Measurements from ENCODE around the gene CACNA2D1. TPM values are rescaled to one million over a fixed set of nuclear protein-coding genes. Genes with fewer than 3 reads are reported as not detected.
"Not testable (repeated sequence)": the region's sequence is repeated elsewhere in the genome, so short reads cannot be mapped to it uniquely, and the experiment has no call there.

Gene CACNA2D1
- total RNA-seq, 1 experiment from 2014 or later, result 5.8 TPM

DNA sequence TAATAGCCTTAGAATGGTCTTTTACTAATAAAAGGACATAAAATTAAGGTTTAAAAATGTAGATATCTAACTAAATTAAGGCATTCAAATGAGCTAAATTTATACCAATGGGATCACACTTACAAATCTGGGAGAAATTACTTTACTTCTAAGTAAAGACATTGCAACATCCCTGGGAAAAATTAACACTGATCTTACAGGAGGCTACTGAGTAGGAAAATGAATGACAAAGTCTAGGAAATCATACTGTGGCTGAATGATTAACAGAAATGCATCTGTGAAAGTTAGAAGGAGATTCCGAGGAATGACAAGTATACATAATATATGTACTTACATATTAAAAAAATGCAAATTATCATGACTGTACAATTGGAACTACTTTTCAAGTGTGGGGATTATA lies 38.3 kb downstream of the CACNA2D1 start:
- in situ Hi-C loops (cut with HindIII; ENCODE audit: low pct_unique_long_range_greater_than_20kb, low sequenced_read_pairs), result no loop called here
- DNase-seq (ENCODE audit: low read depth), result no peak

DNA sequence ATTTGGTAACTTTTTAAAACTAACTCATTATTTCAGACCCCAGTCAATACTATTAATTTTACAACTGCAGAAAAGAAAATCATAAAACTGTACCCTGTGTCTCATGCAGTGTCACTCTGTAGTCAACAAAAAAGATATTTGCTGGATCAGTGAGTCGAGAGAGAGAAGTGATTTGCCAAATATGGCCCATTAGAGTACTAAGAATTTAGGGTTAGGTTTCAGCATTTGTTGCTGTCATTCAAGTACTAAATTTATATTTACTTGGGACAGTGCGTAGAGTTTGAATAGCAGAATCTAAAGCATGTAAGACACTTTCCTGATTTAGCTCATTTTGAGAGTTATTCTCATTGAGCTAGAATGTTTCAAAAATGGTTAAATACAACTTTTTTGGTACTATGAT lies 38.9 kb downstream of the CACNA2D1 start:
- no peak for DNase-seq (ENCODE audit: low read depth)
- in situ Hi-C loops (cut with HindIII; ENCODE audit: low pct_unique_long_range_greater_than_20kb, low sequenced_read_pairs), result no loop called here

DNA sequence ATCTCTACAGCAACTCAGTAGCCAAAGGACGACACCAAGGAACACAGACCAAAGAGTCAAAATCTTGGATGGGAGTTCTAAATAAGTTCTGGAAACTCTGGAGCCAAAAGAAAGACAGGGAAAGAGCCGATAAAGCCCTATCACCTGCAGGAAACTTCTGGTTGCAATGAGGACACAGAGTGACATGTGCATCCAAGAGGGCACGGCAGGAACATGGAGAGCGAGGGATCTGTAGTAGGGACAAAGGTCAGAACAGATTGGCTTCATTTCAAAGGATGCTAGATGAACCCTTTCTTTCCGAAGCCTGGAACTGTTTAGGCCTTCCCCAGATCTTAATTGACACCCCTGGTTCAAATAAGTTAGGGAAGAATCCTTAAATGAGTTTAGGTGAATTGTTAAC lies 39.5 kb downstream of the CACNA2D1 start:
- no peak for DNase-seq (ENCODE audit: low read depth)
- in situ Hi-C loops (cut with HindIII; ENCODE audit: low pct_unique_long_range_greater_than_20kb, low sequenced_read_pairs), result no loop called here

DNA sequence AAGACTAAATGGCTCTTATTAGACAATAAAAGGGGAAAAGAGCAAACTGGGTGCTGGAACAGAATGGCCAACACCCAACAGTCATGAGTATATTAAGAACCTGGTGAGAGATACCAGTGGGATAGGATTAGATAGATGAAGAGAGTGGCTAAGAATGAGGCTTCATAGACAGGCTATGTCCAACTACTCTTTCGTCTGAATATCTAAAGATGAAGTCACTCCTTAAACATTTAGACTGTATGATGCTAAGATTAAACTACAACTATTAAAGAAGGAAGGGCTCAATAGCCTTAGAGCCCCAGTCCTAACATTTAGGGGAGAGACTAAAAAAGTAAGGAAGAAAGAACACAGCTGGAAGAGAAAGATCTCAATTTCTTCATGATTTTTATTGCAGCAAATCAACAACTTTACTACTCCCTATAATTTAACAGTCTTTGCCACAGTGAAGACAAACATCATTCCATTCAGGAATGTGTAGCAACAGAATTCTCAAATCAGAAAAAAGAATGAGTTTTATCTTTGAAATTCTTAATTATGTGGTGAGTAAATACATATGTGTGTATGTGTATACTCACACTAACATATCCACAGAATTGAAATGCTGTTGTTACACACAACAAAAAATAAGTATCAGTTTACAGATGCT lies 45.6 kb downstream of the CACNA2D1 start:
- no peak for DNase-seq (ENCODE audit: low read depth)
- in situ Hi-C loops (cut with HindIII; ENCODE audit: low pct_unique_long_range_greater_than_20kb, low sequenced_read_pairs), result no loop called here

DNA sequence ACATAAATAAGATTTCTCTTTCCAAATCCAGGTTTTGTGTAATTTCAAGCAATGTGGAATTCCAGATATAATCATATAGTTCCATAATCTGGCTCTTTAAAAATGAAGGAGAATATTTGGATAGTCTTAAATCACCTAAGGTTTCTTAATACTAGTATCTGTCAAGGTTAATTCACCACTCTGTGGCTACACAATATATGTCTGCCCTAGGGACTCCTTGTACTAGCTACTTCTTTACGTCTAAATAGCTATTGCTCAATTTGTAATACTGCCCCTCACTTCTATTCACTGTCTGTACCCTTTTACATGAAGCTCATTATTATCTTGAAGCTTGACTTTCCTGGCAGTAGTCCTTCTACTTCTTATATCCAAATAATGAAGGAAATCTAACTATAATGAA lies 47.2 kb downstream of the CACNA2D1 start:
- in situ Hi-C loops (cut with HindIII; ENCODE audit: low pct_unique_long_range_greater_than_20kb, low sequenced_read_pairs), result no loop called here
- no peak for DNase-seq (ENCODE audit: low read depth)

DNA sequence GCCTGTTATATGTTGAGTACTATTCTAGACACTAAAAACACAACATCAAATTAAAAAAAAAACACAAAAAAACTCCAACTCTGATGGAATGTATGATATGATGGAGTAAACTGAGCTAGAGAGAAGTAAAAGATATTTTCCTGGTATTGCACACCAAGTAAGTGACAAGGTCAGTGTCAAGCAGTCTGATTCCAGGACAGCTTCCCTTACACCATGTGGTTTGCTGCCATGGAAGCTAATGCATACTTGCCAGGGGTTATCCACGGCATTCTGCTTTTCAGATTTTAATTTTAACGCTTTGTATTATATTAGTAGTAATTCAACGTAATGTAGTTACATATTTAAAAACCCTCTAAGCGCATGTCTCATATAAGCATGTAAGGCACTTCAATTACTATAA lies 48.4 kb downstream of the CACNA2D1 start:
- in situ Hi-C loops (cut with HindIII; ENCODE audit: low pct_unique_long_range_greater_than_20kb, low sequenced_read_pairs), result no loop called here
- no peak for DNase-seq (ENCODE audit: low read depth)

DNA sequence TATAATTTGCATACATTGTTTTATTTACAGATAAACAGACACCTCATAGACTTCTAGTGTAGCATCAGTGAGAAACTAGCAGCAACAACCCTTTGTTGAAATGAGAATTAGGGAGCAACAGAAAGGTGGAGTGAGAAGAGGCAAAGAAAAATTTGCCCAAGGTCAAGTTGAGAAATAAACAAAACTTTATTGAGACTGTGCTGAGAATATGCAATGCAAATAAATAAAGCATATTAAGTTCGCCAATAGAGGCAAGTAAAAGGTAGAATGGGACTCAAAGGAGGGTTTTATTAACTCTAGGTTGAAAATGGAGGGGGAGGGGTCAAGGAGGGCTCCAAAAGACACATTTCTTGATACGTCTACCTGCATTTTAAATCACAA lies 49.7 kb downstream of the CACNA2D1 start:
- DNase-seq (ENCODE audit: low read depth), result no peak

DNA sequence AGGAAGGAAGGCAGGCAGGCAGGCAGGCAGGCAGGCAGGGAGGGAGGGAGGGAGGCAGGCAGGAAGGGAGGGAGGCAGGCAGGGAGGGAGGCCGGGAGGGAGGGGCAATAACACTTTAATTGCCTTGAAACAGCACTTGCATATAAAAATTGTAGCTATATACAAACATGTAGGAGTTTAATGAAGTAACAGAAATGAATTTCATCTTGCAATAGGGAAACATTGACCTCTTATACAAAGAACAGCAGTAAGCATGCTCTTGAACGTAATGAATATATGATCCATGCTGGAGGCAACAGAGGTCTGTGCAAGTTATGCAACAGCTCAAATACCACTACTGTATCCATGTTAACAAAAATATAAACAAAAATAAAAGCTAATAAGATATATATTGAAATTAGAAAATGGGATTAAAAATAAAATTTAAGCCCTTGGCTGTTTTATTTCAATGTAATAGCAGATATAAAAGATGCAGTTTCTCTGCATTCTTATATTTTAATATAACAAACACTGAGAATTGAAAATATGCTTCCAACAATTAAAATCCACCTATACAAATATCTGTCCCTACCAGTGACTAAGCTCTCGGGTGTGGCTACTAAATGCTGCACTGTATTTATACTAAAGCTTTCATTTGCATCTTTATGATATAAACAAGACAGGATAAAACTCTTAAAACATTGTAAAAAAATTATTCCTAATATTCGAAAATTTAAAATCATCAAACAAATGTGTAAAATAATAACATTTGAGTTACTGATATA lies 50.3 kb downstream of the CACNA2D1 start:
- DNase-seq (ENCODE audit: low read depth), result no peak
- in situ Hi-C loops (cut with HindIII; ENCODE audit: low pct_unique_long_range_greater_than_20kb, low sequenced_read_pairs), result no loop called here

More for the DNA sequence above, 49.7 kb downstream of the CACNA2D1 start:
- in situ Hi-C loops (cut with HindIII; ENCODE audit: low pct_unique_long_range_greater_than_20kb, low sequenced_read_pairs), result no loop called here

DNA sequence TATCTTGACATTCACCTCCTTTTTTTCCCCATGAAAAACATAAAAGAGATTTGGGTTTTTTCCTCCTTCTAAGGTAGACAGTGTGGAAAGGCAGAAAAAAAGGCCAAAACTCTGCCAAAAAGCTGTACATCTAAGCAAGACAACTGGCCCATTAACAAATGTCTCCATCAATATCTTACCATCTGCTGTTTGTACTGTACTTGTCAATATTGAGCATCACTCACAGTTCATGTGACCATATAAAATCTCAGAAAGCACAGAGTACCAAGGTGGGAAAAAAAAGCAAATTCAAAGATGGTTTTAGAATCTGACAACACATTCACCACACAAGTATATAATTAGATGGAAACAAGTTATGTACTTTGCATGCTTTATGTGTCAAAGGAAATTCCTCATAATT lies 52.6 kb downstream of the CACNA2D1 start:
- no peak for DNase-seq (ENCODE audit: low read depth)
- in situ Hi-C loops (cut with HindIII; ENCODE audit: low pct_unique_long_range_greater_than_20kb, low sequenced_read_pairs), result no loop called here

DNA sequence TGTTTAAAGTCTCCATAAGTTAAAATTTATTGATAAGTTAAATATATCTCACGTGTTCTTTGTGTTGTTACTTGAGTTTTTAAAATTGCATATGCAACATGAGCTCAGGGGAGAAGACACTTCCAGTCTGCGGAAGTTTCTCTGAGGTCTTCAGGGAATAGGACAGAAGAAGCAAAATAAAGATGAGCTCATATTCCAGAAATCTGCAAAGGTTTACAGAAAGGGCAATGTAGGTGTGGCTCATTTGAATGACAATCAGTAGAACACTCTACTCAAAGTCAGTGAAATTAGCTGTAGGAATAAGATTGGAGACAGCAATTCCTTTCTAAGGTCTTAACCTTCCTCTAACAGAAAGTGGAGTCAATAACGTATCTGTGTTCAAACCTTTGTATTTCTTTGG lies 53.7 kb downstream of the CACNA2D1 start:
- in situ Hi-C loops (cut with HindIII; ENCODE audit: low pct_unique_long_range_greater_than_20kb, low sequenced_read_pairs), result no loop called here
- DNase-seq (ENCODE audit: low read depth), result no peak

DNA sequence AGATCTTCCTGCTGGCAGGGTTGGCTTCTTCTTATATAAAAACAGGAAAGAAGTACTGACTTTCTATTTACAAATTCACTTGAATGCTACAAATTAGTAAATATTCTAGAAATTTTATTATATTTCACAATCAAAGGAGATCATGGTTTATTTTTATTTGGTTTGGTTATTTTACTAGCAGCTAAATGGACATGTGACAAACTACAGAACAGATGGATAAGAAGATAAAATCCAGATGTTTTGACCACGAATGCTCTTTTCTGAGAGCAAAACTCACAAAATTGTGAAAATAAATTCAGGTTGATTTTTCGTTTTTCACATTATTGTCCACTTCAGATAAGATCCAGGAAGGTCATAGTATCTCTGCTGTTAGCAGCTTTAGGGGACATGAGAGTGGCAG lies 55.4 kb downstream of the CACNA2D1 start:
- in situ Hi-C loops (cut with HindIII; ENCODE audit: low pct_unique_long_range_greater_than_20kb, low sequenced_read_pairs), result no loop called here
- DNase-seq (ENCODE audit: low read depth), result no peak

DNA sequence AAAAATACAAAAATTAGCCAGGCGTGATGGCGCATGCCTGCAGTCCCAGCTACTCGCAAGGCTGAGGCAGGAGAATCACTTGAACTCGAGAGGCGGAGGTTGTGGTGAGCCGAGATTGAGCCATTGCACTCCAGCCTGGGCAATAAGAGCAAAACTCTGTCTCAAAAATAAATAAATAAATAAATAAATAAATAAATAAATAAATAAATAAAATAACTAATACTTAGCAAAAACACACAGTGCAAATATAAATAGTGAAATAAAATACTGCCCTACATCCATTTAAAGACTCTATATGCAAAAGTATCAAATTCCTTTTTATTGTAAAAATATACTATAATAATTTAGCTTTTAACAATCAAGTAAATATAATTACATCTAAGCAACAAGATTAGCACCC lies 57.0 kb downstream of the CACNA2D1 start:
- in situ Hi-C loops (cut with HindIII; ENCODE audit: low pct_unique_long_range_greater_than_20kb, low sequenced_read_pairs); DNase-seq (ENCODE audit: low read depth): not testable (repeated sequence)

DNA sequence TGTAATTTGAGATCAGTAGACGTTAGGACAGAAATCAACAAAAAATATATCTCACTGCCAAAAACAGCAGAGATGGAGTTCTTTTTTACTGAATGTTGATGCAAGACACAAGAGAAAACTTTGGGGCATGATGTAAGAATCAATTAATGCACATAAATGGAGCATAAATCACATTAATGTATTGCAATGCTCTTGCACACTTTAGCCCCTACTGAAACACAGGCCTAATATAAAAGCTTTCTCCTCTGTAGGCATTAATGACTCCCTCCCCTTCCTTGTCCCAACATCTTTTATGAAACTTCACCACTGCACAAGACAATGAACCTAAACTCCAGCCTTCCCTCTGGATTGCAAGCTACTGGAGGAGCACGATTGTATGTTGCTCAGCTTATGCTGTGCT lies 58.8 kb downstream of the CACNA2D1 start:
- no peak for DNase-seq (ENCODE audit: low read depth)
- in situ Hi-C loops (cut with HindIII; ENCODE audit: low pct_unique_long_range_greater_than_20kb, low sequenced_read_pairs), result no loop called here

DNA sequence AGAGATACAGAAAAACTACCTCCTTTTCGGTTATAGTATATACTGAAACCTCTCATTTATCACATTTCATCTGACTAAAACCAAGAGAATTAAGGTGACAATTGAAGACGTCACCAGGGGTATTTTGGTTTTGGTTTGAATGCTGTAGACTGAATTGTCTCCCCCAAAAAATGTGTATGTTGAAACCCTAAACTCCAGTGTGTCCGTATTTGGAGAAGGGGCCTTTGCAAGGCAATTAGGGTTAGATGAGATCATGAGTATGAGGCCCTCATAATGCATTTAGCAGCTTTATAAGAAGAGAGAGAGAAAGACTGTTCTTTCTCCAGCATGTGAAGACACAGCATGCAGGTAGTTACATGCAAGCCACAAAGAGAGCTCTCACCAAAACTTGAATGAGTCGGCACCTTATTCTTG lies 59.5 kb downstream of the CACNA2D1 start:
- in situ Hi-C loops (cut with HindIII; ENCODE audit: low pct_unique_long_range_greater_than_20kb, low sequenced_read_pairs), result no loop called here
- no peak for DNase-seq (ENCODE audit: low read depth)

DNA sequence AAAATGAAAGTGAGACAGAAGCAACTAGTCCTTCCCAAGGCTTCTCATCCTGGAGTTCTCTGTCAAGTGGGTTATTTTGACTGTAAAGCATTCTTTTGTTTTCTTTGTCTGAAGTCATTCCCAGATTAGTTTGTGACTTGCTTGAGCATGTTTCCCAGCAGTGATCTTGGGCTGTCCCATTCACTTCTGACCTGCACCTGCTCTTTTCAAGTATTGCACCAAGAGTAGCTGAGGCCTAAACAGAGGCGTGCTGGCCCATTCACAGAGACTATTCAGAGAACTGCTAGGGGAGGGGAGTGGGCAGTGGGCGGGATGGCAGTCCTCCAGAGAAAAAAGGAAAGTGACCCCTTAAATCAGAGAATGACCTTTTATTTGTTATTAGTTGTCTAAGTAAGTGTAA lies 61.3 kb downstream of the CACNA2D1 start:
- in situ Hi-C loops (cut with HindIII; ENCODE audit: low pct_unique_long_range_greater_than_20kb, low sequenced_read_pairs), result no loop called here
- no peak for DNase-seq (ENCODE audit: low read depth)

DNA sequence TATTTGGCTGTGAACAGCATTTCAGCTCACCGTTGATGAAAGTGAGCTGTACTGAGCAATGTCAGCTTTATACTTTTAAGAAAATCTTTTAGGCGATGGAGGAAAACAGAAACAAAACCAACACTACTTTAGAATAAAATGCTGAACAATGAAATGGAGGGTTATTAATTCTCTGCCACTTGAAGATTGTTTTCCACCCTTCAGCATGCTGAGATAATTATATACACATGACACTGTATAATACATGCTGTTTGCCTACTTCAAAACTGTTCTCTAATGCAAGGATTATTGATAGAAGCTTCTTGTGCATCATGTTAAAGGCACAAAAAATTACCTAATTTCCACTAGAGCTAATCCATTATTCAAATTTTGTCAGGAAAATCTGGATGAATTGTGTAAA lies 66.8 kb downstream of the CACNA2D1 start:
- no peak for DNase-seq (ENCODE audit: low read depth)
- in situ Hi-C loops (cut with HindIII; ENCODE audit: low pct_unique_long_range_greater_than_20kb, low sequenced_read_pairs), result no loop called here

DNA sequence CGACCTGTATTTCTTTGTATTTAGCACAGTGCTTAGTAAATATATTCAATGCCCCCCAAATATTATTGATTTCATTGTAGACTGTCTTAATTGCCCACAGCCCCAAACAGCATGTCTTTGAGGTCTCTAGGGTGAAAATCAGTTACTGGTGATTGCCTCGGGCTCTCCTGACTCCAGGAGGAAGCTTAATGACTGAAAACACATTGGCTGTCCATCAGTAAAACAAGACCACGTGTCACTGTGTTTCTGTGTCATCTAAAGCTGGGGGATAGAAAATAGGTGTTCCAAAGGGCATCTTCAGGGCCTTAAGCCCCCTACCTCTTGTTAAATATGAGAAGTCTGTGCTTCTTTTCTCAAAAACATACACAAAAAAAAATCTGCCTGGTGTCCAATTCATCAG lies 67.9 kb downstream of the CACNA2D1 start:
- DNase-seq (ENCODE audit: low read depth), result no peak
- in situ Hi-C loops (cut with HindIII; ENCODE audit: low pct_unique_long_range_greater_than_20kb, low sequenced_read_pairs), result no loop called here

DNA sequence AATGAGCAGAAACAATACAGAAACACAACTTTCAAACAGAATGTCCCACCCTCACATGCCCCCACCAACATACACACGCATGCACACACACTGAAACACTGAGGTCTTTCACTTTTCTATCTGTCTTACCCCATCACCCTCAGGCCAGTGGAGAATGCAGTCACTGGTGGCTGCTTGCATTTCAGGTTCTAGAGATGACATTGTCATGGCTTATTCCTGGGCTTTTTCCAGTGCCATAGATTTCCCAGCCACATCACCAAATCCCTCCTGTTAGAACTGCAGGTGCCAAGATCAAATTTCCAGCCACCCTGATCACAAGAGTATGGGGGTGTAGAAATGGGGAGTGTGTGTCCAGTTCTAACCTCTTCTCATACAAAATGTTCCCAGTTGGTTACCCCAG lies 68.4 kb downstream of the CACNA2D1 start:
- in situ Hi-C loops (cut with HindIII; ENCODE audit: low pct_unique_long_range_greater_than_20kb, low sequenced_read_pairs), result no loop called here
- DNase-seq (ENCODE audit: low read depth), result no peak

DNA sequence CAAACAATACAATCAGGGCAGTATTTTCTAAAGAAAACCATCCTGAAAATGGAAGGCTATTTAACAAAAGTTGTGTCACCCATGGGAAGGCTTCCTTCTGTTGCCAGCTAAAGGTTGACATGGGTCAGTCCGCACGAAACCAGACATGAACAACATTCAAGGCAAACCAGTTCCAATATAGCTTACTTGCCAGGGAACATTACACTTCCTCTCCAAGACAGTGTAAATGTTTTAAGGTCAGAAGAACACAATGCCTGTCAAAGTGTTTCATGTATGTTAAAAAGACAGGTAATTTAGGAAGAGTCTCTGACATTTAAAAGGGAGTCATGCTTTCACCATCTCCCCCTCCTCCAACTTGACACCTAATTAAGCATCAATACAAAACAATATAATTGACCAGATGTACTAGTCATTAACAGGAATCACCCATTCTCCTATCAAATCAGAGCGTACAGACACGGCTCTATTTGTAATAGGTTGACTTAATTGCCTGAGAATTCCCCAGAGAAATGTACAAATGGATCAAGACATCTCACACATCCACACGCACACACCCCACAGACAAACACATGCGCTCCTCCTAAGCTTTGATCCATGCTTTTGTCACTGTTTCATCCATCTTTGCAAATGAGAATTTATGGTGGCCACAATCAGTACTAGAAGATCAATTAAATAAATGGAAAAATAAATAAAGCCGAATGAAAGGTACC lies 69.5 kb downstream of the CACNA2D1 start:
- in situ Hi-C loops (cut with HindIII; ENCODE audit: low pct_unique_long_range_greater_than_20kb, low sequenced_read_pairs), result no loop called here
- DNase-seq (ENCODE audit: low read depth), result no peak
